ENCODE measurements around the gene UTF1.

DNA sequence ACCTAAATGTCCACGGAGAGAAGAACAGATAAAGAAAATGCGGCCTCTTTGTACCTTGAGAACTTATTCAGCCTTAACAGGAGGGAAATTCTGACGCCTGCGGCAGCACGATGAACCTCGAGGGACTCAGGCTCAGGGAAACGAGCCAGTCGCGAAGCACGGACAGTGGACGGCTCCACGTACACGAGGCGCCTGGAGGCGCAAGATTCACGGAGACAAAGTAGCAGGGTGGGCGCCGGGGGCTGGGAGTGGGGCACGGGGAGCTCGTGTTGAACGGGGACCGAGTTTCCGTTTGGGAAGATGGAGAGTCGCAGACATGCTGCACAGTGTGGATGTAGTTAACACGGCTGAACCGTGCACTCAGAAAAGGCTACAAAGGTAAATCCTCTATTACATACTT is 13.2 kb upstream of the UTF1 start:
- TF ChIP-seq, protein P1, sequence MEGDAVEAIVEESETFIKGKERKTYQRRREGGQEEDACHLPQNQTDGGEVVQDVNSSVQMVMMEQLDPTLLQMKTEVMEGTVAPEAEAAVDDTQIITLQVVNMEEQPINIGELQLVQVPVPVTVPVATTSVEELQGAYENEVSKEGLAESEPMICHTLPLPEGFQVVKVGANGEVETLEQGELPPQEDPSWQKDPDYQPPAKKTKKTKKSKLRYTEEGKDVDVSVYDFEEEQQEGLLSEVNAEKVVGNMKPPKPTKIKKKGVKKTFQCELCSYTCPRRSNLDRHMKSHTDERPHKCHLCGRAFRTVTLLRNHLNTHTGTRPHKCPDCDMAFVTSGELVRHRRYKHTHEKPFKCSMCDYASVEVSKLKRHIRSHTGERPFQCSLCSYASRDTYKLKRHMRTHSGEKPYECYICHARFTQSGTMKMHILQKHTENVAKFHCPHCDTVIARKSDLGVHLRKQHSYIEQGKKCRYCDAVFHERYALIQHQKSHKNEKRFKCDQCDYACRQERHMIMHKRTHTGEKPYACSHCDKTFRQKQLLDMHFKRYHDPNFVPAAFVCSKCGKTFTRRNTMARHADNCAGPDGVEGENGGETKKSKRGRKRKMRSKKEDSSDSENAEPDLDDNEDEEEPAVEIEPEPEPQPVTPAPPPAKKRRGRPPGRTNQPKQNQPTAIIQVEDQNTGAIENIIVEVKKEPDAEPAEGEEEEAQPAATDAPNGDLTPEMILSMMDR (tag by site-specific recombination; IDR thresholded peaks at IDR 0.05) = no peak
- no peak for TF ChIP-seq YY1 (tag by site-specific recombination; IDR thresholded peaks at IDR 0.05)
- no peak for TF ChIP-seq AEBP2 (tag by site-specific recombination; IDR thresholded peaks at IDR 0.05; ENCODE audit: borderline replicate concordance)
- no peak for TF ChIP-seq ZBTB26 (tag by site-specific recombination; optimal IDR thresholded peaks at IDR 0.05)
- TF ChIP-seq, protein P2, sequence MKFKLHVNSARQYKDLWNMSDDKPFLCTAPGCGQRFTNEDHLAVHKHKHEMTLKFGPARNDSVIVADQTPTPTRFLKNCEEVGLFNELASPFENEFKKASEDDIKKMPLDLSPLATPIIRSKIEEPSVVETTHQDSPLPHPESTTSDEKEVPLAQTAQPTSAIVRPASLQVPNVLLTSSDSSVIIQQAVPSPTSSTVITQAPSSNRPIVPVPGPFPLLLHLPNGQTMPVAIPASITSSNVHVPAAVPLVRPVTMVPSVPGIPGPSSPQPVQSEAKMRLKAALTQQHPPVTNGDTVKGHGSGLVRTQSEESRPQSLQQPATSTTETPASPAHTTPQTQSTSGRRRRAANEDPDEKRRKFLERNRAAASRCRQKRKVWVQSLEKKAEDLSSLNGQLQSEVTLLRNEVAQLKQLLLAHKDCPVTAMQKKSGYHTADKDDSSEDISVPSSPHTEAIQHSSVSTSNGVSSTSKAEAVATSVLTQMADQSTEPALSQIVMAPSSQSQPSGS (tag by site-specific recombination; IDR thresholded peaks at IDR 0.05; ENCODE audit: low read depth) = no peak
- TF ChIP-seq MYNN (tag by site-specific recombination; IDR thresholded peaks at IDR 0.05; ENCODE audit: borderline replicate concordance) = no peak
- no peak for TF ChIP-seq ZNF394 (tag by site-specific recombination; IDR thresholded peaks at IDR 0.05; ENCODE audit: borderline replicate concordance)
- TF ChIP-seq ZNF140 (tag by site-specific recombination; IDR thresholded peaks at IDR 0.05) = no peak
- TF ChIP-seq ZBTB17 (tag by site-specific recombination; IDR thresholded peaks at IDR 0.05) = no peak
- TF ChIP-seq, protein P3, sequence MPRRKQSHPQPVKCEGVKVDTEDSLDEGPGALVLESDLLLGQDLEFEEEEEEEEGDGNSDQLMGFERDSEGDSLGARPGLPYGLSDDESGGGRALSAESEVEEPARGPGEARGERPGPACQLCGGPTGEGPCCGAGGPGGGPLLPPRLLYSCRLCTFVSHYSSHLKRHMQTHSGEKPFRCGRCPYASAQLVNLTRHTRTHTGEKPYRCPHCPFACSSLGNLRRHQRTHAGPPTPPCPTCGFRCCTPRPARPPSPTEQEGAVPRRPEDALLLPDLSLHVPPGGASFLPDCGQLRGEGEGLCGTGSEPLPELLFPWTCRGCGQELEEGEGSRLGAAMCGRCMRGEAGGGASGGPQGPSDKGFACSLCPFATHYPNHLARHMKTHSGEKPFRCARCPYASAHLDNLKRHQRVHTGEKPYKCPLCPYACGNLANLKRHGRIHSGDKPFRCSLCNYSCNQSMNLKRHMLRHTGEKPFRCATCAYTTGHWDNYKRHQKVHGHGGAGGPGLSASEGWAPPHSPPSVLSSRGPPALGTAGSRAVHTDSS (tag by site-specific recombination; IDR thresholded peaks at IDR 0.05) = no peak
- TF ChIP-seq ZEB2 (tag by site-specific recombination; IDR thresholded peaks at IDR 0.05) = no peak
- TF ChIP-seq ZNF621 (tag by site-specific recombination; IDR thresholded peaks at IDR 0.05) = no peak
- TF ChIP-seq PATZ1 (tag by site-specific recombination; IDR thresholded peaks at IDR 0.05) = no peak
